GM18505 (cell line): ENCODE measurements around the gene SPINK9.

Experiments
- ATAC-seq: cut with Tn5 transposase; IDR thresholded peaks from one replicate; pipeline ENCODE4 v1.9.1; 2021; ENCODE audit not compliant: unreplicated experiment
- POLR2A ChIP-seq: IDR thresholded peaks from 4 replicates; pipeline ENCODE4 v1.6.1; 2011; ENCODE audit warnings: borderline replicate concordance; ENCODE audit not compliant: insufficient read depth, insufficient read length; ENCODE audit errors: extremely low read depth

SPINK9 gene

DNA sequence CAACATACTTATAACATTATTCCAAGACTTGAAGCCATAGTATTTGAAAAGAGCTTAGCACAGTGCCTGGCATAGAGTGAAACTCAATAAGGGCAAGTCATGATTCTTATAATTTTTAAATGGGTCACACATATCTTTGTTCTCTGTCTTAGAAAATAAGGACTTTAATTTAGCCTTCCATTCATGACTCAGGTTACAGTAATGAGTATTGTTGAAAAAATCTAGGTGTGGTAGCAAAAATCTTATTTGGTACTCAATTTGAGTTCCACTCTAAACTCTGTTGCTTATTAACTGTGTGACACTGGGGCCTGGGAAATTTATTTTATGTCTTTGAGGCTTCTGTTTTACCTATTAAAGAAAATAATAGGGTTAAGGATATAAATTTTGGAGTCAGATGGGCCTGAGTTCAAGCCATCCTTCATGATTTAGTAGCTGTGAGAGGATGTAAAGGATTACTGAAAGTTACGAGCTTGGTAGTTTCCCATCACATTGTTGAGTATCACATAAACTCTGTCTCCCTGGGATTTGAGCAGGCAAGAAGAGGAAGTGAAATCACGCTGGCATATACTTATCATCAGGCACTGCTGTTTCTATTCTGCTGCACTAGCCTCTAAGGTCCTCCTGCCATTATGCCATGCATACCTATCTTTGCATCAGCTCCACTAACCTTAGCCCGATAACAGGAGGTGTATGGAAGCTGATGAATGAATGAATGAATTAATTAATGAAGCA is 1.5 kb downstream of the SPINK9 start:
- TF ChIP-seq POLR2A, result no peak

DNA sequence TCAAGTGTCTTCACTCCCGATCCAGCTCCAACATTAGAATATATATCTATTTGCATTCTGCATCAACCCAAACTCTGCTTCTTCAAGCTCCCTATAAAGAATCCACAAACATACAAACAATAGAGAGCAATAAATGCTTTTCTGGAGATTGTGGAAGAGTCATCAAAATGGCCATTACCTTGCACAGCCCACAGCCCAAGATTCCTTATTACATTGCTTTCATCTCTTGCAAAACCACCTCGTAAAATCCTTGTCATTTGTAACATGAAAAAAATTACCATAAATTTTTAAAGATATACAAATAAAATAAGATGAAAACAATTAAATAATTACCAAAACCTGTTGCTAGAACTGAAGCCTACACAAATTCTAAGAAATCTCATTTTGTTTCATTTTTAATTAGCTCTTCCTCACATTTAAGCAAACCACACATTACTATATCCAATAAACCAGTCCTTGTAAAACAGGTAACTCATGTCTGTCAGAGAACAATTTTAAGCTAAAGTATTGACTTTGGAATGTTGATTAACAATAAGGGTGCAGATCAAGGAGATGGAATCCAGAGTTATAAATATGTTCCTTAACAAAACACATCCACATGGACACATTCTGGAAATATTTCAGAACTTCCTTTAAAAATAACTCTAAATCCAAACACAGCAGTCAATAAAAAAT is 7.1 kb downstream of the SPINK9 start:
- TF ChIP-seq POLR2A, result no peak
- ATAC-seq, result no peak

More for the DNA sequence above, 1.5 kb downstream of the SPINK9 start:
- peak; percentile 91 for ATAC-seq

- ATAC-seq, result no peak
Measured at GRCh38 chr5:148343046-148343407, 7.7 kb downstream of the SPINK9 start.

DNA sequence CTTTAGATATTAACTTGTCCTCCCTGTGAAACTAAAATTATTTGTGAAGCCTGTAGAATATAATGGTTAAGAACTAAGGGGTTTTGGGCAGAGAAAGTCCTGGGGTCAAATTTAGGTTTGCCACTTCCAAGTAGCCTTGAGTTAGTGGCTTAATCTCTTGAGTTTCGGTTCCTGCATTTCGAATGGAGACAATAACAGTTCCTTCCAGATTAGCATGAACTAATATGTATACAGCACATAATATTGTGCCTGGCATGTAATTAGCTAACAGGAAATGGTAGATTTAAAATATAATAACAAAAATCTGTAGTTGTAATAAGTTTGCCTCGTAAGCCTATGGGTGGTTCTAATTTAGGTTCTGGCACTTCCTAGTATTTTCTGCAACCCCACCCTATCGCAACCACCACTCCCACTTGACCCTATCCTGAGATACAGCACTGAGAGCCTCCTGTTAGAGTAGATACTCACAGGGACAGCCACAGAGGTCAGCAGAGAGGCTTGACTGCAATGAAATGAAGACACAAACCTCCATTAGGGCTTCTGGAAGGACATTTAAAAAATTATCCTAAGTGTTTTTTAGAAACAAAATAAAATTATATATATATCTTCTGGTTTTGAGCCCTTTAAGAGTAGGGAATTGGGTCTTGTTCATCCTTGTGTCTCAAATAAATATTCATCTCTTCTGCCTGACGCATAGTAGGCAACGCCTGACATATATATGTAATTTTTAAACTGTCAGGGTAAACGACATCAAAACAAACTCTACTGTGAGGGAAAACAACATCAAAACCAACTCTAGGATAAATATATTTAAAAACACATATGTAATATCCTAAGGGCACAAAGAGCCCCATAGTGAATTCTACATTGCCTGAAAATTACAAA is 8.5 kb downstream of the SPINK9 start:
- no peak for TF ChIP-seq POLR2A

More at GRCh38 chr5:148343046-148343407, 7.7 kb downstream of the SPINK9 start:
- TF ChIP-seq POLR2A, result no peak

GRCh38 chr5:148347706-148348105 is 12.3 kb downstream of the SPINK9 start:
- TF ChIP-seq POLR2A, result no peak
- no peak for ATAC-seq

More for the DNA sequence above, 8.5 kb downstream of the SPINK9 start:
- no peak for ATAC-seq

DNA sequence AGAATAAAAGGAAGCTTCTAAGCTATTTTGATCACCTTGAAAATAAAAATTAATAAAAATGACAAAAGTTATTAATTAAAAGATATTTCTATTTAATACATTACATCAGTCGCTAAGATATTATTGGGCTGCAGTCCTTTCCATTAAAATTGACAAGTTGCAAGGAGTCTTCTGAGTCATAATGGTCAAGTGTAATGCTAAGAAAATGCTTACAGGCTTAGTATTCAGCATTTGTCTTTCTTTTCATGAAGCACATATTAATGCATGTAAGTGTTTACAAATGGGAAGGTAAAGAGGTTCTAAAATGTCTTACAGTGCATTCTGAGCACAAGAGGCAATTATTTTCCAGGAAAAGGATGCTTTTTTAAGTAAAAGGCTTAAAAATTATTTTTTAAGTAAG is 17.3 kb downstream of the SPINK9 start:
- ATAC-seq, result no peak
- no peak for TF ChIP-seq POLR2A

GRCh38 chr5:148353634-148354033 is 18.3 kb downstream of the SPINK9 start:
- ATAC-seq, result no peak
- no peak for TF ChIP-seq POLR2A

DNA sequence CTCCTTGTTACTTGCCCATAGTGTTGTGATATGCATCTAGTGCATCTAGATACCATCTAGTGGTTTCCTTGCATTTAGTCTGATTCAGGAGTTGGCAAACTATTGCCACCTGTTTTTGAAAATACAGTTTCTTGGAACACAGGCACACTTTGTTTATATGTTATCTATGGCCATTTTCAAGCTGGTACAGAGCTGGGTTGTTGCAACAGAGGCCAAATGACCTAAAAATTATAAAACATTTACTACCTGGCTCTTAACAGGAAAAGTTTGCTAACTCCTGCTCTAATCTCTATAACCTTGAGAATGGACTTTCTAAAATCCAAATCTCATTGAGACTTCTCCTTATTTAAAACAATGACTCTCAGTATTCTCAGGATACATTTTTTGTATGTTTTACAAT is 29.0 kb downstream of the SPINK9 start:
- TF ChIP-seq POLR2A, result no peak
- ATAC-seq, result no peak

DNA sequence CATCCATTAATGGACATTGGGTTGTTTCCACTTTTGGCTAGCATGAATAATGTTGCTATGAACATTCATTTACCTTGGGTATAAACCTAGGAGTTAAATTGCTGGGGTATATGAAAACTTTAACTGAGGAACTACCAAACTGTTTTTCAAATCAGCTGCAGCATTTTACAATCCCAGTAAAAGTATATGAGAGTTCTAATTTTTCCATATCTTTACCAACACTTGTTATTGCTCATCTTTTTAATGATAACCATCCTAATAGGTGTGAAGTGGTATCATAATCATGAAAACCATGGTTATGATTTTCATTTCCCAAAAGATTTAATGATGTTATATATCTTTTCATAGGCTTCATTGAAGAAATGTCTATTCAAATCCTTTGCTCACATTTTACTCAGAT is 32.9 kb downstream of the SPINK9 start:
- no peak for TF ChIP-seq POLR2A
- ATAC-seq, result no peak

DNA sequence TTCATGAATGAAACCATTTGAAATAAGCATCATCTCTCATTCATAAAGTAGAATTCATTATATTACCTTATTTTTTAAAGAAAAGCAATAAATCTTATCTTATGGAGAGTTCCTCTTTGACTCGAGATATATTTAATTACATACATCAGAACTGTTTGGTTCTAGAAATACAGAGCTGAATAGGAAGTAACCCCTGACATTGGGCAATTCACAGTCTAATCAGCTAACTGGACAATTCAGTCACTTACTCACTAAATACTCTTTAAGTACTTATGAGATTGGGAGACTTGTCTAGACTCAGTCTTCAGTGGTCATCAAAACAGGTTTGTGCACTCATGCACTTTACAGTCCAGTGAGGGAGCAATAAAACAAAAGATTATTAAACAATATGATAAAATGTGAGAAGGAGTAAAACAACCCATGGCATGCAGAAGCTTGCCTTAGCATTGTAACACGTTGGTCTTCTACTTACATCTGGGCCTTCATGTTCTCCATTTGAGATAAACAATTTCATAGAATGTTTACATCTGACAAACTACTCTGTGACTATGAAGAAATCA is 36.9 kb downstream of the SPINK9 start:
- no peak for ATAC-seq
- TF ChIP-seq POLR2A, result no peak

- ATAC-seq, result no peak
- no peak for TF ChIP-seq POLR2A
Measured at GRCh38 chr5:148372893-148373292, 37.5 kb downstream of the SPINK9 start.

- peak; percentile 92 for ATAC-seq
- no peak for TF ChIP-seq POLR2A
Measured at GRCh38 chr5:148374690-148375360, 39.5 kb downstream of the SPINK9 start.

DNA sequence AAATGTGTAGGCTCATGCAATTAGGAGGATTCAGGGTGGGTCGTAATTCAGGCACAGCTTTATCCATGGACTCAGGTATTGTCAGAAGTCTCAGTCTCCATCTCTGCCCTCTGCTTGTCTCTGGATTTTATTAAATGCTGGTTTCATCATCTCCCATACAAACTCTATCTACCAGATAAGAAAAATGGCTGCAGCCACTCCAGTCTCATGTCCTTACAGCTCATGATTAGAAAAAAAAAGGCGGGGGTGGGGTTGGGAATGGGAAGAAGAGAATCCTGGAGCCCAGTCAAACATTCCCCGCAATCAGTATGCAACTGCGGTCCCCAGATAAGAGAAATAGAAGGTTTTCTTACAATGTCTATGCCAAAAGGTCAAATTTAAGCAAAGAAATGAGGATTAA is 40.8 kb downstream of the SPINK9 start:
- TF ChIP-seq POLR2A, result no peak
- ATAC-seq, result no peak
